ENCODE data around the gene CENPF. TPM values are rescaled to one million over a fixed set of nuclear protein-coding genes. Genes with fewer than 3 reads are reported as not detected.

Gene CENPF
- total and polyA plus RNA-seq, 2 of the 13 experiments (the other 11 are each of a cell fraction or from before 2014, with no cell fraction given), result 14.7 to 84.9 TPM

- no peak for TF ChIP-seq ZNF646 (CRISPR knock-in tag; IDR thresholded peaks at IDR 0.05)
- no peak for TF ChIP-seq TOE1 (CRISPR knock-in tag; IDR thresholded peaks at IDR 0.05)
- no peak for TF ChIP-seq BCLAF1 (IDR thresholded peaks at IDR 0.05)
- no peak for TF ChIP-seq ZNF484 (CRISPR knock-in tag; IDR thresholded peaks at IDR 0.05; ENCODE audit: borderline replicate concordance, low read depth)
- no peak for TF ChIP-seq ETS1 (CRISPR knock-in tag; IDR thresholded peaks at IDR 0.05)
These were observed 83.5 kb downstream of the CENPF start (continued) for GRCh38 chr1:214686497-214686896.
